NCI-H2227 (cell line): Measurements from ENCODE around the gene SOX9.
"Not testable (repeated sequence)": the region's sequence is repeated elsewhere in the genome, so short reads cannot be mapped to it uniquely, and the experiment has no call there.

Experiments
- DNase-seq: peaks from one replicate; lab custom pipeline; 2025; ENCODE audit not compliant: unreplicated experiment; lab: John Stamatoyannopoulos, UW

SOX9 gene

DNA sequence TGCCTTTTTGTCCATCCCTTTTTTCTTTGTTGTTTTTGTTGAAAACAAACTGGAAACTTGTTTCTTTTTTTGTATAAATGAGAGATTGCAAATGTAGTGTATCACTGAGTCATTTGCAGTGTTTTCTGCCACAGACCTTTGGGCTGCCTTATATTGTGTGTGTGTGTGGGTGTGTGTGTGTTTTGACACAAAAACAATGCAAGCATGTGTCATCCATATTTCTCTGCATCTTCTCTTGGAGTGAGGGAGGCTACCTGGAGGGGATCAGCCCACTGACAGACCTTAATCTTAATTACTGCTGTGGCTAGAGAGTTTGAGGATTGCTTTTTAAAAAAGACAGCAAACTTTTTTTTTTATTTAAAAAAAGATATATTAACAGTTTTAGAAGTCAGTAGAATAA, 4.9 kb downstream of the SOX9 start:
- DNase-seq = no peak

GRCh38 chr17:72126575-72127486, 6.0 kb downstream of the SOX9 start:
- no peak for DNase-seq

- no peak for DNase-seq
Observed at GRCh38 chr17:72128039-72128438, 7.2 kb downstream of the SOX9 start.

DNA sequence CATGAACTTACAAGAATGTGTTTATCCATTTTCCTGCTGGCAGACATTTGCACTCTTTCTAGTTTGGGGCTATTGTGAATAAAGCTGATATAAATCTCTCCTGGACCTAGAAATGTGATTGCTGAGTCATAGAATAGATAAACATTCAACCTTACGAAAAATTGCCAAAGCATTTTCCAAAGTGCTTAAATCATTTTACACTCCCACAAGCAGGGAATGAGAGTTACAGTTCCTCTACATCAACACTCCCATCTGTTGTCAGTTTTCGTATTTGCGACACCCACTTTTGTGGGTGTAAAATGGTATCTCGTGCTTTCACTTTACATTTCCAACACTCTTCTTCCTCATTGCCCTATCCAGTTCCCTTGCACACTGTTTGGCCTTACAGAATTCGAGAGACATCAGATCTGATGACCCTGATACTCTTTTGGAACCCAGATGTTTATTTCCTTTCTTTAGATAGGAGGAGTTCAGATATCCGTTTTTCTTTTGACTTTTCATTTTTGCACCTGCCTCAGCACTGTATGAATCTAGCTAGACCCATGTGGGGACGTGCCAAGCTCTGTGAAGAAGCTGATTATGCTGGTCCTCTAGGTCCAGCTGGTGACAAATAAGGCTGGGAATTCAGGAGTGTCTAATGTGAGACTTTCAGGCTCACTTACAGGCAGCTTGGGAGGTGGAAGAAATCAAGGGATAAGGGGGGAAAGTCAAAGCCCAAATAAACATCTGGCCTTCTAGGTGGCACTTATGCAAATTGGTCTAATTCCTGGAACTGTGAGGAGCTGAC, 14.0 kb downstream of the SOX9 start:
- no peak for DNase-seq

DNA sequence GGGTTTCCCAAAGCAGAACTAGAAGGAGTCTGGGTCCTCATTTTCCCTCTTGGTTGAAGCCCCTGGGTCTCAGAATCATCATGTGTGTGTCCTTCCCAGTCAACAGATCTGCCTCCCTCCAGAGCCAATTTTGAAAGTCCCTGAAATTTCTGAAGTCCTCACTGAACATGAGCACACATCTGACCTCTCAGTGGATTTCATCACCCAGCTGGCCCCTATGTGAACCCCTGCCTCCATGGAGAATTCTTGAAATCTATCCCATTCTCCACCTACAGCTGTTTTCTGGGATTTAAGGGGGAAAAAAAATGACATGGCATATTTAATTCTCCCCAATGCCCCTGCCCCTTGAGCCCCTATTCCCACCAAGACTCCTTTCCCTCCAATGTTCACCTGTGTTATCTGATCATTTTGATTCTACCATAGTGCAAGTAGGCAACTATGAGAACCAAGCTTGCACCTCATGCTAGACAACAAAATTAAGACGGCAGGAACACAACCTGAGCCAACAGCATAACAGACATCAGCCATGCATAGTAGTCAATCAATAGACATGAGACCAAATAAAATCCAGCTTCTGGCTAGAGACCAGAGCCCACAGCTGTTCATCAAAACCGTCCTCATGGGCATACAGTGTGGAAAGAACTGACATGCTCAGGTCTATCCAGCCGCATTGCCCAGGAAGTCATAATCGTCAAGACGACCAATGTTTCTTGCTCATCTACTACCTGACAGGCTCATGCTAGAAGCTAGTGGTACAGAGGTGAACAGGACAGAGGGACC, 14.9 kb downstream of the SOX9 start:
- no peak for DNase-seq

GRCh38 chr17:72136692-72137091, 15.9 kb downstream of the SOX9 start:
- DNase-seq = no peak

- DNase-seq = no peak
Observed at GRCh38 chr17:72137161-72137560, 16.3 kb downstream of the SOX9 start.

DNA sequence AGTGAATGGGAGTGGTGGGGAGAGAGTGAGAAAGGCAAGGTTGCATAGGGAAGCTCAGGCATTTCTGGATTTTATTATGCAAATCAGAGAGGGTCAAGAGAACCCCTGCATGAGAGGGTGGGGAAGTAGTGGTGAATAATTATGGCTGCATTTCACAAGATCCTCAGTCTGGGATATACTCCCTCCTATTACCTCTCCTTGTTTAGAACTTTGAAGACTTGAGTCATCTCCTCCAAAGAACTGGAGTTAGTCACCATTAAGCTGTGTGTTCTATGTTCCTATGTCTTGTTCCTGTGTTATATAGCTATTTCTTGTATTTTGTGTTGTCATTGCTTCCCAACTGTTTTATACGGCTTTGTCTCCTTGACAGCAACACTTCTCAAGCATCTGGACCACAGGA, 18.4 kb downstream of the SOX9 start:
- no peak for DNase-seq

GRCh38 chr17:72141336-72141735, 20.5 kb downstream of the SOX9 start:
- no peak for DNase-seq

DNA sequence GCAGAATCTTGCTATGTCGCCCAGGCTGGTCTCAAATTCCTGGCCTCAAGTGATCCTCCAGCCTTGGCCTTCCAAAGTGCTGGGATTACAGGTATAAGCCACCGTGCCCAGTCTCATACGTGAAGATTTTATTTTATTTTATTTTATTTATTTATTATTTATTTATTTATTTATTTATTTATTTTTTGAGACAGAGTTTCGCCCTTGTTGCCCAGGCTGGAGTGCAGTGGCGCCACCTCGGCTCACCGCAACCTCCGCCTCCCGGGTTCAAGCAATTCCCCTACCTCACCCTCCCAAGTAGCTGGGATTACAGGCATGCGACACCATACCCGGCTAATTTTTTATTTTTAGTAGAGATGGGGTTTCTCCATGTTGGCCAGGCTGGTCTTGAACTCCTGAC, 21.3 kb downstream of the SOX9 start:
- DNase-seq = not testable (repeated sequence)

DNA sequence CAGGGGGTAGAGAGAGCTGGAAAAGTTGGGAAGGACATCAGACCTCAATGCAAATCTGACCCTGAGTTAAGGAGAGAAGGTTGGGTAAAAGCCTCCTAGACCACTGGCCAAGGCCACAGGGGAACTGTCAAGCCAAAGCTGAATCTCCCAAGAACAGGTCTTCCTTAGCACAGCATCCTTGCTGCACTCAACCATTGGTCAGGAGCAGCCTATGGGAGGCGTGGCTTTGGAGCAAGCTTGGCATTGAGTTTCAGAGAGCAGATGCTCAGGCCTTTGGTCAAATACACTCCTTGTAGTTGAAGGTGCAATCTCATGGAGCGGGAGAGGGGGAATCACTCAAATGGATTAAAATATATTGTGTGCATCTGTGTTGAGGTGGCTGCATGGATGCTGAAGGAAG, 21.8 kb downstream of the SOX9 start:
- DNase-seq = no peak

DNA sequence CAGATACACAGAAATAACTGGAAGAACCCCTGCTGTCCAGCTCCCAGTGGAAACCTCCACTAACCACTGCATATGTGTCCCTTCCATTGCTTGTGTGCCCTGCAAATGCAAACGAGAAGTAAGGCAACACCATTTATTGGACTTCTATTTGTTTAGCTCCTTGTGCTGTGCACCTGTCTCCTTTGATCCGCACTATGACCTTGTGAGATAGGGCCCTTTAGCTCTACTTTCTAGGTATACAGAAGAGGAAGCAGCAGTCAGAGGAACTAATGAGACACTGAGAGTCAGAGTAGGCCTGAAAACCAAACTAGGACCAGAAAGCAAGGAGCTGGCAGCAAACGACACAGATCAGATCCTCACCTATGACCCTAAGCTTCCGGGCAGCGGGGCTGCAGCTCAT, 22.4 kb downstream of the SOX9 start:
- DNase-seq = no peak

DNA sequence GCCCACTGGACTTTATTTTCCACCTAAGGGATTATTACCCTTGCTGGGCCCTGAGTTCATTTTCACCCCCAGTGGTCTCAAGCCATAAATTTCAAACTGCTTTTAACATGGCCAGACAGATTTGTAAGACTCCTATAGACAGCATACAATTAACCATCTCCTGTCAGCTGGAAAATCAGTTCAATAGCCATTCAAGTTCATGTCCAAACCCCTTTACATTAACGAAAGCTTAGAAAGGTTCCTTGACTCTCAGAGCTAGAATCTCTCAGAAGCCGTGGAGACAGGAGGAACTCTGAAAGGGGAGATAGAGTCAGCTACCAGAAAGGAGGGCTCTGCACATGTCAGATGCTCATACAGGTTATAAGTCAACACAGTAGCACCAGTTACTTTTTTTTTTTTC, 23.3 kb downstream of the SOX9 start:
- DNase-seq = no peak

GRCh38 chr17:72145562-72145961, 24.7 kb downstream of the SOX9 start:
- no peak for DNase-seq

GRCh38 chr17:72145962-72146361, 25.1 kb downstream of the SOX9 start:
- no peak for DNase-seq

GRCh38 chr17:72146371-72146770, 25.6 kb downstream of the SOX9 start:
- DNase-seq = no peak

- DNase-seq = no peak
Observed at GRCh38 chr17:72150632-72151460, 30.0 kb downstream of the SOX9 start.

DNA sequence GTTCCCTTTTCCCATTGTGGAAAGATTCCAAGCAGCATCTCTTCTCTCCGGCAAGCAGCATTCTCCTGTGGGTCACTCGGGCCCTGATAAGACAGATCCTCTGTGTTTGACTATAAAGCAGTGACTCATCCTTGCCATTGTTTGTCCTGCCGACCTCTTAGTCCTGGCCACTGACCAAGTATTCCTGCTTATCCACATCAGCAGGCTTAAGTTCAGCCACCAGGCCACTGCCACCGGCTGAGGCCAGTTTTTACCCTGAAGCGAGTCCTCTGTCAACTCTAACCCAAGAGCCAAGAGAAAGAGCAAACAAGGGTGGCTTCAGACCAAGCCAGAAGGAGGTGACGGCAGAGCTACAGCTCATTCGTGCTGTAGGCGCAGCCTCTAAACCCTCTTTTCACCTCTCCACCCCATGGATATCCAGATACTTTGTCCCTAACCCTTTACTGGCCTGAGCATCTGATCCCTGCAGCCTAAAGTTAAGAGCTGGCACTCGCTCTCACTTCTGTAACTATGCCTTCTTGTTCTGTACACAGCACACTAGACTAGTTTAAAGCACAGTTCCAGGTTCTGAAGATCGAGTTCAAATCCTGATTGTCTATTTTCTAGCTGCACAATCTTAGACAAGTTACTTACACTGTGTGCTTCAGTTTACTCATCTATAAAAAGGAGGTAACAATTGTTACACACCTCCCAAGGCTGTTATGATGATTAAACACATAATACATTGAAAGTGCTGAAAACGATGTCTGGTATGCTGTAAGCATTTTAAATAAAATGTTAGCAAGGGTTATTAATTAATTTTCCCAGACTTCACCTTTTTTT, 31.0 kb downstream of the SOX9 start:
- DNase-seq = no peak

- DNase-seq = no peak
Observed at GRCh38 chr17:72152387-72152929, 31.6 kb downstream of the SOX9 start.
